GM19043 (cell line): ENCODE data around the gene DCUN1D2.
A peak's percentile ranks its signal among the peaks of the same experiment; 100 is the strongest.
"Not testable (repeated sequence)": the region's sequence is repeated elsewhere in the genome, so short reads cannot be mapped to it uniquely, and the experiment has no call there.

Source experiments
- ATAC-seq: cut with Tn5 transposase; IDR thresholded peaks from one replicate; pipeline ENCODE4 v1.9.1; 2021; ENCODE audit warnings: low read depth; ENCODE audit not compliant: unreplicated experiment

DCUN1D2 gene

DNA sequence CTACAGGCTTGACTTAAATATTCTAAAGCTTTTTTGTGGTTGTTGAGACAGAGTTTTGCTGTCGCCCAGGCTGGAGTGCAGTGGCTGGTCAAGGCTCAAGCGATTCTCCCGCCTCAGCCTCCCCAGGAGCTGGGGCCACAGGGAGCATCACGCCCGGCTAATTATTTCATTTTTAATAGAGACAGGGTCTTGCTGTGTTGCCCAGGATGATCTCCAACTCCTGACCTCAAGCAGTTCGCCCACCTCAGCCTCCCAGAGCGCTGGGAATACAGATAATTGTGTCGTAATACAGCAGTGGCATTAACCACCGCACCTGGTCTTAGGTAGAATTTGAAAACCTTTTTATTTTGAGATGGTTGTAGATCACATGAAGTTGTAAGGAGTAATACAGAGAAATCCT, 1.5 kb upstream of the DCUN1D2 start:
- ATAC-seq = no peak

DNA sequence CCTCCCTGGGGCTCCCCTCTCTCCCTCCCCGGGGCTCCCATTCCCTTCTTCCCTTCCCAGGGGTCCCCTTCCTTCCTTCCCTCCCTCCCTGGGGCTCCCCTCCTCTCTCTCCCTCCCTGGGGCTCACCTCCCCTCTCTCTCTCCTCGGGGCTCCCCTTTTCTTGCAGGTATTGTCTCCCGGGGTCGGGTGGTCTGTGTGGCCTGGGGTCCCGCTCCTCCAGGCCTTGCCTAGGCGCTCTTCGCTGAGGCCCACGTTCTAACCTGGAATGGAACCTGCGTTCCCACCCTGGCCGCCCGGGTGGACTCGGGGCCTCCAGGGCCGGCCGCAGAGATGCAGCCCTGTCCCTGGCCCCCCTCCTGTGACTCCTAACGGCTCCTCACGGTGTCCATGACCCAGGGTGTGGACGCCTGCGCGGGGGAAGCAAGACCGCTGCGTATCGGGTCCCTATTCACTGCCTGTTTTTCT, 940 bp upstream of the DCUN1D2 start:
- no peak for ATAC-seq

DNA sequence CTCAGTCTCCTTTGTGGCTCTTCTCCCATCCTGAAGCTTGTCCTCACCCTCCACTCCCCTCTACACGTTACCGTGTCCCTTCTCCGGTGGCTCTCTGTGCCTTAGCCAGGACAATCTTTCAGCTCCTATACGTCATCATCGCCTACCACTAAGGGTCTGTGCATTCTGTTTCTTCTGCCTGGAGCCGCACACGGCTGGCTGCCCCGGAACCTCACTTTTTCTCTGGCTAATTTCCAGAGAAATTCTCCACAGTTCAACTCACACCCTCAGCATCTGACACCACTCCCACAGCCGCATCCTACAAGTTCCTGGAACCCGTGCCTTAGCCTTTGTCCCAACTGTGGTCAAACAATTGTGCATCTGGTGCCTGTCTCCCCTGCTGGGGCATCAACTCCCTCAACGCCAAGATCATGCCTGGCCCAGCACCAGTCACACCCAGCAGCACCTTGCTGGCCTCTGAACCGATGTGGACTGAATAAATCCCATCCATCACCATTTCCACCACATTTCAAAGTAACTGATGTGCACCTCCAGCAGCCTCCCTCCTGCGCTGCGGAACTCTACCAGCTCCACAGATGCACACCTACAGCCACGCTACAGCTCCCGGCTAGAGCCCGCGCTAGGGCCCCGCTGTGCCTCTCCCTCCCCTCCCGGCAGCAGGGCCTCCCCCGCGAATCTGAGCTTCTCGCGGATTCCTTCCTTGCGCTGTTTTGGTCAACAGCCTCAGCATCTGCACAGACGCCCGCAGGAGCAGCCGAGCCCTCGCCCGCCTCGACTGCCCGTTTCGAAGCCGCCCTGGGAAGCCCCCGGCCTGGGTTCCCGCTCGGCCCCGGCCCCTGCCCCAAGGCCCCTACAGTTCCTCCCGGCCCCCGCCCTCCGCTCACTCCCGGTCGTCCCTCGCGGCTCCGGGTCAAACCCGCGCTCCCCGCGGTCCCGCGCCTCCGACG, 689 bp downstream of the DCUN1D2 start:
- ATAC-seq = peak; percentile 18

DNA sequence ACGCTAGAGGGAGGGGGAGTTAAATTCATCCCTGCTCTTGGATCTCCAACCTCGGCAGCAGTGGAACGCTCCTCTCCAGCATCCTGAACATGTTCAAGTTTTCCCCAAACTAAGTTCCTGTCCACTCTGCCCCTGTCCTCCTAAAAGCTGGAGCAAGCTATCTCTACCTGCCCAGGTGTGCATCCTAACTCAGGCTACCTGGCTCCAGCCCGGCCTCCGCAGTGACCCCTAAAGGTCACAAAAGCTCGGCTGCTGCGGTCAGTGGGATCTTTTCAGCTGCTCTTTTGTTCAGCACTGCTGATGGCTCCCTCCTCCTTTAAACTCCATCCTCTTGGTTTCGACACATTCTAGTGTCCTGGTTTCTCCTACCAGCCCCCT, 1.4 kb downstream of the DCUN1D2 start:
- no peak for ATAC-seq

DNA sequence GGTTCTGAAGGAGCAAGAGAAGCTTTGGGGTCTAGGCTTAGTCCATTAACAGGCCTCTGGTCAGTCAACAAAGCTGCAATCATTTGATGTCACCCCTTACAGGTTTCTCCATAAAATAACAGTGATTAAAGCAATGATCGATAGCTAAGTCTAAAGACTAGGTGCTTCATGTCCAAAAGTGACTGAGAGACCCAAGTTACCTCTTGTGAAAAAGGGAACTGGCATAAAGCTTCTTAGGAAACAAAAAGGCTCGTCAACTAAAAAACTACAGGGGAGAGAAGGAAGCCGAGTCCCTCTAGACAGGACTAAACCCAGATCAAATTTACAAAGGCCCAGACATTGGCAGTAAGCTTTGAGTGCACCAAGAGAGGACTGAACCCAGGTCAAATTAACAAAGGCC, 2.2 kb downstream of the DCUN1D2 start:
- ATAC-seq = no peak

- no peak for ATAC-seq
Observed at GRCh38 chr13:113486698-113487097, 3.8 kb downstream of the DCUN1D2 start.

DNA sequence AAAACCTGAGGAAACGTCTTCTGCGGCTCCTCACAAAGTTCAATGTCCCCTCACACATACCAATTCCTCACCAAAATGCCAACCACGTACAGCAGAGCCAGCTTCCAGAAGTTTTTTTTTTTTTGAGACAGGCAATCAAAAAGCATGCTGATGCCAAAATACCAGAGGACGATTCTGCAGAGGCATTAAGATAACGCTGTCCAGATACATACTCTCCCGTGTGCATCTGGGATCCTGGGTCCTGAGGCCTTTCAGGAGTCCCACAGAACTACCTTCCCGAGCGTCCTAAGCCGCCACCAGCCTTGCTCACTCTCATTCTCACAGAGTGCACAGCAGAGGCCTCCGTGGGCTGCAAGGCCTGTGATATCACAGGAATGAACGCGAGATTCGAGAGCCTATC, 5.0 kb downstream of the DCUN1D2 start:
- ATAC-seq = no peak

DNA sequence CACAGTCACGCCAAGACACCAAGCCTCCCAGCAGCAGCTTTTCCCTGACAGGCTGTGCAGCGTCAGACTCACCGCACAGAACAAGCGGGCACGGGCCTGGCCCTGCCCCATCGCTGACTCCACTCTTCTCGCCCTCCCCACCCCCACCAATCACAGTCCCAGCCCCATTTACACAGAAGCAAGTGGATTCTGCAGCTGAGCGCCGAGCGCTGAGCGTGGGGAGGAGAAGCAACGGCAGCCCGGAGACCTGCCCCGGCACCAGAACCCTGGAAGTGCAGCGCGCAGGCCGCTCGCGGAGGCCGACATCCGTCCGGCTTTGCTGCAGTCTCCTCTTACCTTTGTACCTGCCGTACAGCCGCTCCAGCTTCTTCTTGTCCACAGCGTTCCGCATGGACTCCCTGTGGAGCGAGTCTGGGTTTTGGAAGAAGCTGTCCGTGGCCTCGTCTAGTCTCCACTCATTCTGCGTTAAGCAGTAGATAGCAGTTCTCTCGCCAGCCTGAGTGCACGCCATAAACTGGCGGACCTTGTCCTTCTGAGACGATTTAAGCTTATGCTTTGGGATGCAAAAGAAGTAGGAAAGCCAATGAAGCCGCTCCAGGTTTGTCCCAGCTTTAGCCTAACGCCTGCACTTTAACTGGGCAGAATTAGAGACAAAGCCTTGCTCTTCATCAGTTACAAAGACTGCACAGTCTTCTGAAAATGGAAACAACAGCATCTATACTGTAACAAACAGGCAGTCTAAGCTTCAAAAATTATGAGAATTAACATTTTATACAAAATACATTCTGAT, 6.8 kb downstream of the DCUN1D2 start:
- no peak for ATAC-seq

DNA sequence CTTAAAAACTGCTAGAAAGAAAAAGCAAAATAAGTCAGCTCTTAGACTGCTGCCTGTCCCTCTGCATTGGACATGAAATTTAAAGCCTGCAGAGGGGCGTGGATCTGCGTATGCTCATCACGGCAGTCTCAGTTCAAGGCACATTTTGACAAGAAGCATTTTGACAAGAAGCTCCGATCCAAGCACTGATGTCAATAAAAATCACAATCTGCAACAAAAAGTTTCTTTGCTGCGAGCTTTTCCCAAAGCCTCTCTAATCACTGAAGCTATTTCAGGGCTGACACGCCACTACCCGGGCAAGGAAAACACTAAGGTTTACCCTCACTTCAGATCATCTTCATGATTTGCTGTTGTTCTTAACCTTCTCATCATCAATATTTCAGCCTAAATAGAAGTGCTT, 7.4 kb downstream of the DCUN1D2 start:
- no peak for ATAC-seq

- ATAC-seq = no peak
Observed at GRCh38 chr13:113479179-113479578, 11.3 kb downstream of the DCUN1D2 start.

GRCh38 chr13:113477724-113478123, 12.8 kb downstream of the DCUN1D2 start:
- no peak for ATAC-seq

GRCh38 chr13:113476811-113477210, 13.7 kb downstream of the DCUN1D2 start:
- no peak for ATAC-seq

- no peak for ATAC-seq
Observed at GRCh38 chr13:113475911-113476310, 14.6 kb downstream of the DCUN1D2 start.

- no peak for ATAC-seq
Observed at GRCh38 chr13:113475280-113475679, 15.2 kb downstream of the DCUN1D2 start.

DNA sequence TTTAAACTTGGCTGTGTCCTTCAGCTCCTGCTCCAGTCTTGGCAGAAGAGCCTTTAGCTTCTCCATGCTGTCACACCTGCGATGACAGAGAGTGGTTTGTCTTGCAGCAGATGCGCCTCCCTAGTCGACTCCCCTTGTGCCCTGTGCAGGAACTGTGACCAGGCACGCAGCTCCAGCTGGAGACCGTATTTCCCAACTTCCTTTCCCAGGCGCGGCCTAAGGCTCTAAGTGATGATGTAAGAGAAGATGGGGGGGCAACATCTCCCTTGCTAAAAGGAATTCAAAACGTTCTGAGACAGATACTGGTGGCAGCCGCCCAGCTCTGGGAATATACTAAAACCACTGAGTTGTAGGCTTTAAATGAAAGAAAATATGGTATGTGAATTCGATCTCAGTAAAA, 16.3 kb downstream of the DCUN1D2 start:
- ATAC-seq = no peak

DNA sequence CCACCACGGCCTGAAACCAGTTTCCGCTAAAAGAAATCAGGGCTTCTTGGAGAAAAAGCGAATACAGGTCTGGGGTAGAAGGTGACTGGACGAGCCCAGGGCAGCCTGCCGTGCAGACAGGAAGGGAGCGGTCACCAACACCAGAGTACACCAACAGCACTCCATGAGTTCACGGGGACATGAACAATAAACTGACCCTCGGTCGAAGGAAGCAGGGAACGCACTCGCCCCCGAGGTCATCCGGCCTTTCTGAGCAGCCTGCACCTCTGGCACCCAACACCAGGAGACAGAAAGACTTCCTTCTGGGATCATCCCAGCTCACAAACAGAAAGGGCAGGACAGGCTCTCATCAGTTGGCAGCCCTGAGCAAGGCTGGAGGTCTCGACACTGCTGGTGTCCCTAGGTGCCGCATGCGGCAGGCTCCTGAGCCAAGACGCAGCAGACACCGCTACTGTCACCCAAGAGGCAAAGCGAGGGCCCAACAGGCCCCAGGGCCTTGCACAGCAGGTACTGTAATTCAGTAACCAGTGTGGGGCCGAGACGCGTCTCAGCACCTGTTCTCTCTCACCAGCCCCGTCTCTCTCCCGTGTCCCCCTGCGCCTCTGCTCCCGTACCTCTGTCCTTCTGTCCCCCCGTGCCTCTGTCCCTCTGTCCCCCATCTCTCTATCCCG, 18.0 kb downstream of the DCUN1D2 start:
- no peak for ATAC-seq

DNA sequence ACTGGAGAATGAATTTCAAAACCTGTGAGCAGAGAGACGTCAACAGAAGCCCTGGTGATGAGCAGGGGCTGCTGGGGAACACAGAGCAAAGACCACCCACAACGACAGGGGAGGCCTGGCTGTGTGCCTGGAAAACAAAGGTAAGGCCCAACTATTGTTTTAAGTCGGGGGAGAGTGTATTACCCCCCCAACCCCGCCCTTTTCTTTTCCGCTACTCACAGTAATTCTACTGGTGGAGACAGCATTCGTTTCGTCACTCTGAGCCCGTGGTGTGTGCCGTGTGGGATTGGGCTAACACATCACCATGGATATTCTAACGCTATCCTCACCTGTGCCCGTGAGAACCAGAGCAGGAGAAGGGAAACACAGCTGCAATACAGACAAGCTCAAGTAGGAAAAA, 18.7 kb downstream of the DCUN1D2 start:
- ATAC-seq = no peak

GRCh38 chr13:113470635-113471163, 19.8 kb downstream of the DCUN1D2 start:
- ATAC-seq = not testable (repeated sequence)

- no peak for ATAC-seq
Observed at GRCh38 chr13:113470073-113470472, 20.4 kb downstream of the DCUN1D2 start.

DNA sequence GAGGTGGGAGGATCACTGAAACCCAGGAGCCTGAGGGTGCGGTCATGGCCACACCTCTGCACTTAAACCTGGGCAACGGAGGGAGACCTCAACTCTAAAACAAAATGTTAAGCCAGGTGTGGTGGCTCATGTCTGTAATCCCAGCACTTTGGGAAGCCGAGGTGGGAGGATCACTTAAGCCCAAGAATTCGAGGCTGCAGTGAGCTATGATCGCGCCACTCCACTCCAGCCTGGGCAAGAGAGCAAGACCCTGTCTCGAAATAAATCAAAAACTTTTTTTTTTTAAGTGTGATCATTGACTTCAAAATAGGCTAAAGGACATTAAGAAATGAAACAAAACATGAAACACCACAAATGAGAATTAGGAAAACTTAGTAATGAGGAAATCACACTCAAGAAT, 20.9 kb downstream of the DCUN1D2 start:
- no peak for ATAC-seq
